PC-9 (cell line): ENCODE data around the gene TMEM127. TPM values are rescaled to one million over a fixed set of nuclear protein-coding genes. Genes with fewer than 3 reads are reported as not detected.
A peak's percentile ranks its signal among the peaks of the same experiment; 100 is the strongest.

Source experiments
- BruUV-seq: library from RNA; stranded (reverse); fragments of 400-500 nt; replicated peaks from 2 replicates; lab custom pipeline; 2021; lab: Mats Ljungman, UMichigan
- CTCF ChIA-PET: fragments of 300-600 bp; sonication (Branson Sonifier 250); formaldehyde crosslinking; loops from one replicate; lab custom pipeline; 2022; ENCODE audit warnings: antibody characterized with exemption; lab: Charles Lee
- POLR2A ChIA-PET: fragments of 300-600 bp; sonication (Branson Sonifier 250); formaldehyde crosslinking; loops from one replicate; lab custom pipeline; 2022; ENCODE audit warnings: antibody characterized with exemption; ENCODE audit not compliant: unreplicated experiment; lab: Charles Lee
- DNase-seq, 2 experiments: peaks; one replicate each; pipeline versions ENCODE4 v3.0.0 to v3.0.0-alpha.2; 2015 to 2022; ENCODE audit warnings: mixed read lengths in 1 of 2
- H2AFZ ChIP-seq: fragments of 200-600 bp; sonication (generic); 2 replicates; pipeline ENCODE4 v1.8.1; 2017; ENCODE audit warnings: antibody characterized with exemption
- H3F3A ChIP-seq: fragments of 200-600 bp; sonication (generic); 2 replicates; pipeline ENCODE4 v1.8.1; 2017; ENCODE audit warnings: antibody characterized with exemption, mild to moderate bottlenecking, low read depth; ENCODE audit not compliant: insufficient read depth
- H3K27ac ChIP-seq: fragments of 200-600 bp; sonication (generic); 2 replicates; pipeline ENCODE4 v1.6.1; 2016; ENCODE audit warnings: mixed run types
- H3K27me3 ChIP-seq: fragments of 200-600 bp; sonication (generic); 2 replicates; pipeline ENCODE4 v1.6.1; 2016; ENCODE audit warnings: low read depth, mixed run types; ENCODE audit not compliant: insufficient read depth
- H3K36me3 ChIP-seq: fragments of 200-600 bp; sonication (generic); 2 replicates; pipeline ENCODE4 v1.6.1; 2016; ENCODE audit warnings: low read depth, mixed run types
- H3K4me1 ChIP-seq: fragments of 200-600 bp; sonication (generic); replicated peaks from 2 replicates; pipeline ENCODE4 v1.6.1; 2016; ENCODE audit warnings: mixed run types; ENCODE audit not compliant: insufficient read depth
- H3K4me2 ChIP-seq: fragments of 200-600 bp; sonication (generic); 2 replicates; pipeline ENCODE4 v1.6.1; 2017; ENCODE audit warnings: mixed run types
- H3K4me3 ChIP-seq: fragments of 200-600 bp; sonication (generic); 2 replicates; pipeline ENCODE4 v1.6.1; 2016; ENCODE audit warnings: mixed run types
- H3K79me2 ChIP-seq: fragments of 200-600 bp; sonication (generic); 2 replicates; pipeline ENCODE4 v1.6.1; 2017; ENCODE audit warnings: low read depth, mixed run types
- H3K9me2 ChIP-seq: fragments of 200-600 bp; sonication (generic); 2 replicates; pipeline ENCODE4 v1.8.1; 2017; ENCODE audit warnings: mild to moderate bottlenecking; ENCODE audit not compliant: insufficient read depth
- H3K9me3 ChIP-seq: fragments of 200-600 bp; sonication (generic); 2 replicates; pipeline ENCODE4 v1.8.1; 2016; ENCODE audit warnings: low read depth; ENCODE audit not compliant: insufficient read depth
- H4K20me1 ChIP-seq: fragments of 200-600 bp; sonication (generic); 2 replicates; pipeline ENCODE4 v1.8.1; 2017; ENCODE audit not compliant: insufficient read depth
- EZH2 ChIP-seq: fragments of 200-600 bp; sonication (generic); IDR thresholded peaks from 2 replicates; pipeline ENCODE4 v1.8.0; 2017; ENCODE audit warnings: antibody characterized with exemption, low read depth
- intact Hi-C: fragments of 100-400 bp; cut with micrococcal nuclease; formaldehyde crosslinking; loops from one replicate; pipeline ENCODE4 v1.10.0; 2022; ENCODE audit not compliant: unreplicated experiment
- total RNA-seq: library from RNA; stranded (reverse); gene quantifications from 2 replicates; pipeline ENCODE4 v1.2.3, GENCODE V29; 2021
- TF ChIP-seq, protein P1 (sequence below): fragments of 200-600 bp; sonication (generic); conservative IDR thresholded peaks from 2 replicates; pipeline ENCODE4 v1.6.1; 2017; ENCODE audit warnings: mixed run types, antibody characterized with exemption, mild to moderate bottlenecking, moderate library complexity

The TMEM127 gene
- total RNA-seq, 1 experiment from 2014 or later = 50.3 TPM

DNA sequence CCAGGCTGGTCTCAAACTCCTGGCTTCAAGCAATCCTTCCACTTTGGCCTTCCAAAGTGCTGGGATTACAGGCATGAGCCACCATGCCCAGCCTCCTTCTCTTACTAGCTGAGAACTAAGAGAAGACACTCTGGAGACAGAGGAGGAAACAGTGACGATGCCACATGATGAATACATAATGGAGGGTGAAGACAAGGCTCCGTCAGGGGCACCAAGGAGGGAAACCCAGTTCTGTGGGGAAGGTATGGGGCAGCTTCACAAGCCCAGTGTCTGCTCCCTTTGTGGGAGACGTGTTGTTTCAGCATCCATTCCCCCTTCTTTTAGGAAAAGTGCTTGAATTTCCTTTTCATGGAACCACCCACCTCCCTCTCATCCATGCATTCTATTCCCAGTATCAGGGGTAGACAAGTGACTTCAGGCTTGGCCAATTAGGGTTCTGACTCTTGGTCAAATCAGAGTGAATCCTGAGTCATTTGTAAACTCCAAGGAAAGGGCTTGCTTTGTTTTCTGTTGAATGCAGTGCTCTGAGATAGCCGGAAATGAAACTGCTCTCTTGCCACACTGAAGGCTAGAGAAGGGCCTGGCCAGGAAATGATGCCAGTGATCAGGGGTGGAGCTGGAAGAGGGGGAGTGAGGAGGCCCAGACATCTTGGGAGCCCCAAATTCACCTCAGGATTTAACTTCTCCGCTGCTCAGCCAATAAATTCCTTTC, 23.7 kb downstream of the TMEM127 start:
- DNase-seq = peak in 1 of 2 experiments; percentile 37
- Histone ChIP-seq H3K27me3 (no peaks in the 10 kb centered on the region), H2AFZ (no peak overlapping the region), H3K9me3 (no peaks in the 10 kb centered on the region), H3K4me2 (no peak overlapping the region), H3K9me2 (no peaks in the 10 kb centered on the region), H3K36me3 (no peaks in the 10 kb centered on the region), H3K4me3 (no peak overlapping the region), H3K79me2 (no peaks in the 10 kb centered on the region), H3K27ac (no peak overlapping the region), H3F3A (peaks cover 12% of the 10 kb centered on the region), H3K4me1 (no peaks in the 10 kb centered on the region), H4K20me1 (no peaks in the 10 kb centered on the region)
- no peak for TF ChIP-seq EZH2
- TF ChIP-seq, protein P1, sequence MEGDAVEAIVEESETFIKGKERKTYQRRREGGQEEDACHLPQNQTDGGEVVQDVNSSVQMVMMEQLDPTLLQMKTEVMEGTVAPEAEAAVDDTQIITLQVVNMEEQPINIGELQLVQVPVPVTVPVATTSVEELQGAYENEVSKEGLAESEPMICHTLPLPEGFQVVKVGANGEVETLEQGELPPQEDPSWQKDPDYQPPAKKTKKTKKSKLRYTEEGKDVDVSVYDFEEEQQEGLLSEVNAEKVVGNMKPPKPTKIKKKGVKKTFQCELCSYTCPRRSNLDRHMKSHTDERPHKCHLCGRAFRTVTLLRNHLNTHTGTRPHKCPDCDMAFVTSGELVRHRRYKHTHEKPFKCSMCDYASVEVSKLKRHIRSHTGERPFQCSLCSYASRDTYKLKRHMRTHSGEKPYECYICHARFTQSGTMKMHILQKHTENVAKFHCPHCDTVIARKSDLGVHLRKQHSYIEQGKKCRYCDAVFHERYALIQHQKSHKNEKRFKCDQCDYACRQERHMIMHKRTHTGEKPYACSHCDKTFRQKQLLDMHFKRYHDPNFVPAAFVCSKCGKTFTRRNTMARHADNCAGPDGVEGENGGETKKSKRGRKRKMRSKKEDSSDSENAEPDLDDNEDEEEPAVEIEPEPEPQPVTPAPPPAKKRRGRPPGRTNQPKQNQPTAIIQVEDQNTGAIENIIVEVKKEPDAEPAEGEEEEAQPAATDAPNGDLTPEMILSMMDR = no peak
- ChIA-PET CTCF (no interaction called here), POLR2A (no interaction called here)
- BruUV-seq = no TSS peak
- intact Hi-C loops = no loop called here

DNA sequence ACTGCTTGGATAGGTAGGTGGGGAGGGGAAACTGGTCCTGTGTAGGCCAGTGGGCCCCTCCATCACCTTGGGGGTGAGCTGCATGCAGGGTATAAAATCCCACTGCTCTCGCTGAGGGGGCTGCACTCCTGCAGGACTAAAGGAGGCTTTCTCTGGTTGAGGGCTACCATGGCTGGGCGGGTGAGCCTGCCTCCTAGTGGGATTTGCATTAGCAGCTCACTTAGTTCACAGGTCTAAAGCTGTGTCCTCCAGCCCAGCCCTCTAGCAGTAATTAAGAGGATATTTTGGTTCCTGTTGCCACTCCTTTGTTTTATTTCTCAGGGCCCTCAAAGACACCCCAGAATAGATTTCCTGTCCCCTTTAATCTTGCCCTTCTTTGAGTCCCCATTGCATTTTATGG, 24.6 kb downstream of the TMEM127 start:
- no peaks in the 10 kb centered on the region for H4K20me1 ChIP-seq
- BruUV-seq = no TSS peak
- no peaks in the 10 kb centered on the region for H3K36me3 ChIP-seq
- no peak for DNase-seq
- H3K27ac ChIP-seq = no peak overlapping the region
- no peak overlapping the region for H2AFZ ChIP-seq
- H3K27me3 ChIP-seq = no peaks in the 10 kb centered on the region
- no peak for TF ChIP-seq EZH2
- TF ChIP-seq, protein P1 = no peak
- no peaks in the 10 kb centered on the region for H3K9me3 ChIP-seq
- ChIA-PET POLR2A (no interaction called here), CTCF (no interaction called here)
- H3K4me1 ChIP-seq = no peaks in the 10 kb centered on the region
- no peak overlapping the region for H3K4me3 ChIP-seq
- no peaks in the 10 kb centered on the region for H3K79me2 ChIP-seq
- H3K4me2 ChIP-seq = no peak overlapping the region
- H3K9me2 ChIP-seq = no peaks in the 10 kb centered on the region
- H3F3A ChIP-seq = peaks cover 12% of the 10 kb centered on the region
- intact Hi-C loops = no loop called here

DNA sequence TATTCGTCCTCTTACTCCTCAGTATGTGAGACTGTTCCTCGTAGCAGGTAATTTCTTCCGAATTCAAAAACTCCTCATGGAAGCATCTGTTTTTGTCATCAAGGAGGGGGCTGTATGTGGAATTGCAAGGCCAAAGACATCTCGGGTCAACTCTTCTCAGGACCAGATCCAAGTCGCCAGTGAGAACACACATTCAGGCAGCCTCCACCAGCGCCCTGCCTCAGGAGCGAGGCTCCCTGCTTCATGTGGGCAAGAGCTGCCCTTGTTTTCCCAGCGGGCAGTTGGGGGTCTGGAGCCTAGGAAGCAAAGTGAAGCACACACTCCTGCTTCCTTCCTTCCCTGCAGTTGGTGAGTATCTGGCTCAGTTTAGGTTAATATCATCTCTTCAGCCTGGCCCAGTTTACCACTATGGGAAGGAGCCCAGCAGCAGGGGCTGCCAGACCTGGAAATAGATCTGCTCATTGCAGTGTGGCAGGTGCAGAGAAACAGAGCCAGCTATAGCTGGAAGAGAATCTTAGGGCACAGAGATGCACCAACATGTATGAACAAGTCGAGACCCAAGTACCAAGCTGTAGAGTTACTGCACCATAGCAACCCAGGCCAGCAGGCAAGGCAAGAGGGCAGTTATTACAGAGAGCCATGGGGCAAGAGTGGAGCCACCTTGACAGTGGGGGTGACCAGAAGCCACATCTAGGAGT, 25.3 kb downstream of the TMEM127 start:
- H3K9me2 ChIP-seq = no peaks in the 10 kb centered on the region
- ChIA-PET POLR2A (interaction anchor here (0.7 kb wide), 1 partner anchor 23 kb away, joined by 9 read pairs; no protein-coding TSS in a partner anchor), CTCF (no interaction called here)
- no peaks in the 10 kb centered on the region for H3K79me2 ChIP-seq
- H3K4me3 ChIP-seq = no peak overlapping the region
- H2AFZ ChIP-seq = no peak overlapping the region
- no peaks in the 10 kb centered on the region for H3K9me3 ChIP-seq
- BruUV-seq = no TSS peak
- H3K36me3 ChIP-seq = no peaks in the 10 kb centered on the region
- no peaks in the 10 kb centered on the region for H3K4me1 ChIP-seq
- H3K27me3 ChIP-seq = no peaks in the 10 kb centered on the region
- H3F3A ChIP-seq = peaks cover 12% of the 10 kb centered on the region
- DNase-seq = no peak
- no peak for TF ChIP-seq EZH2
- TF ChIP-seq, protein P1 = no peak
- H3K4me2 ChIP-seq = no peak overlapping the region
- intact Hi-C loops = no loop called here
- no peak overlapping the region for H3K27ac ChIP-seq
- no peaks in the 10 kb centered on the region for H4K20me1 ChIP-seq
